ENCODE results near the gene MUC5AC.
"Not testable (repeated sequence)": the region's sequence is repeated elsewhere in the genome, so short reads cannot be mapped to it uniquely, and the experiment has no call there.

The MUC5AC gene

DNA sequence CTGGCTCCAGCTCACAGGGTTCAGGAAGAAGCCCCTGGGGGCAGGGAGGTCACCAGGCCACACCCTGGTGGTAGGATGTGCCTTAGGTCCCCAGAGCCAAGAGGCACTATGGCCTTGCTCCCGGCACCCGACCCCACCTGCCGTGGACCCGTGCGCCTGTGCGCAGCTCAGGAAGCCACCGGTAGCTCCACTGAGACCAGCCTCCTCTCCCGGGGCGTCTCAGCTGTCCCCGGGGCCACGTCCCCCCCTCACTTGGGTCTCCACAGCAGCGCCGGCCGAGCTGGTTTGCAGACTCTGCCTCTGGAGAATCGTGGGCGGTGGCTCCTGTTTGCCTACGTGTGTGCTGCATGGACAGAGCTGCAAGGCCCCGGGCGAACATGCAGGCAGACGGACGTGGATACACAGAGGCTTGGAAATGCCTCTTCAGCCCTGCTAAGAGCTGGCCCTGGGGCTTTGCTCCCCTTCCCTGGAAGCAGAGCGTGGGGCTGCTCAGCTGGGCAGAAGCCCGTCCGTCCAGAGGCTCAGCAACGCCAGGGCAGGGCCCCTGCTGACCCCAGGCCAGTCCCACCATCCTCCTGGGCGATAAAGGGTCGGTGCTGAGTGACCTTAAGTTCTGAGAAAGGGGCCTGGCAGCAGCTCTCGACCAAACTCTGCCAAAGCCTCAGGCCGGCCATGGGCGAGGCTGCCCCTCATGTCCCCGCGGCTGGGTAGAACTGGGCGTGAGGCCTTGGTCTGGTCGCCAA lies 49.8 kb downstream of the MUC5AC start:
- Mint-ChIP-seq H3K27me3 (peaks cover 18% of the 10 kb centered on the region), H3K36me3 (ENCODE audit: low read depth) (peaks cover 4% of the 10 kb centered on the region), H3K4me3 (no peak overlapping the region), H3K9me3 (peaks cover 19% of the 10 kb centered on the region), H3K4me1 (ENCODE audit: low read depth) (no peaks in the 10 kb centered on the region), H3K27ac (no peak overlapping the region)

DNA sequence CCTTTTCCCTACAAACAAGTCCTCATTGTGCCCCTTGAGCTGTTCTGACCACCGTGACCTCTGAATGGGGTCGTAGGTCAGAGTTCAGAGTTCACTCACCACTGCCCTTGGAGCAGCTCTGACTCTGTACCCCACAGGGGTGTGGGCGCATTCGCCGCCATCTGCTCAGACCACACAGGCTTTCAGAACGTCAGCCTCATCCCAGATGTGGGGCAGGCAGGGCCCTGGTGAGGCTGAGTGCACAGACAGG lies 50.3 kb downstream of the MUC5AC start:
- Mint-ChIP-seq H3K27me3 (peaks cover 18% of the 10 kb centered on the region), H3K4me1 (ENCODE audit: low read depth) (no peaks in the 10 kb centered on the region), H3K4me3 (no peak overlapping the region), H3K27ac (no peak overlapping the region), H3K36me3 (ENCODE audit: low read depth) (peaks cover 4% of the 10 kb centered on the region), H3K9me3 (peaks cover 21% of the 10 kb centered on the region)

DNA sequence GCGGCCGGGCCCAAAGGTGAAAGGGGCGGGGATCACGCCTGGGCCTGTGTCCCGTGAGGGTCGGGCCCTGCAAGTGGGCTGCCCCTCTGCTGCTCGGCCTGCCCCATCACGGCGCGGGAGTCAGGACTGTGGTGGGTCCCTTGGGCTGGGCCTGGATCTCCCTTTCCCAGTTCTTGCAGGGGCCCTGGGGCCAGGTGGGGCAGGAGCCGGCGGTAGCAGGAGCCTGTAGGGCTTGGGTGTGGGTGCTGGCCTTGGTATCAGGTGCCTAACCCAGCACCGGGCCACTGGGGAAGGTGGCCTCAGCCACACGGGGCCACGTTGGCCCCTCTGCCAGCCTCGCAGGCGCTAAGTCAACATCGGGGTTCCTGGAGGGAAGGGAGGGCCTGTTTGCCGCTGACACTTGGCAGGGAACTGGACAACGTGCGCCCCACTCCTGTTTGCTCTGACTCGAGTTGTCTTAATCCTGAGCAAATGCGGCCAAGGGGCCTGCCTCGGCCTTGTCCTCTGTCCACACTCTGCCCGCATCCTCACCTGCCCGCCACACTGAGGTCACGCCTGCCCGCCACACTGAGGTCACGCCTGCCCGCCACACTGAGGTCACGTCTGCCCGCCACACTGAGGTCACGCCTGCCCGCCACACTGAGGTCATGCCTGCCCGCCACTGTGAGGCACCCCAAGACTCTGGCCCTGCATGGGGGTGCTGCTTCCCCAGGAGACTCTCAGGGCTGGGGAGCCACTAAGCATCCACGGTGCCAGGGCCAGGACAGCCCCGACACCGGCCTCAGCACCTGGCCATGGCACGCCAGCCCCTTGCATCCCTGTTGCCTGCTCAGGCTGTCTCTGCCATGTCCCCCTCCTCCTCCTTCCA lies 50.9 kb downstream of the MUC5AC start:
- Mint-ChIP-seq H3K9me3 (peaks cover 26% of the 10 kb centered on the region), H3K36me3 (ENCODE audit: low read depth) (peaks cover 4% of the 10 kb centered on the region), H3K4me3 (no peak overlapping the region), H3K27me3 (peaks cover 18% of the 10 kb centered on the region), H3K27ac (no peak overlapping the region), H3K4me1 (ENCODE audit: low read depth) (no peaks in the 10 kb centered on the region)

DNA sequence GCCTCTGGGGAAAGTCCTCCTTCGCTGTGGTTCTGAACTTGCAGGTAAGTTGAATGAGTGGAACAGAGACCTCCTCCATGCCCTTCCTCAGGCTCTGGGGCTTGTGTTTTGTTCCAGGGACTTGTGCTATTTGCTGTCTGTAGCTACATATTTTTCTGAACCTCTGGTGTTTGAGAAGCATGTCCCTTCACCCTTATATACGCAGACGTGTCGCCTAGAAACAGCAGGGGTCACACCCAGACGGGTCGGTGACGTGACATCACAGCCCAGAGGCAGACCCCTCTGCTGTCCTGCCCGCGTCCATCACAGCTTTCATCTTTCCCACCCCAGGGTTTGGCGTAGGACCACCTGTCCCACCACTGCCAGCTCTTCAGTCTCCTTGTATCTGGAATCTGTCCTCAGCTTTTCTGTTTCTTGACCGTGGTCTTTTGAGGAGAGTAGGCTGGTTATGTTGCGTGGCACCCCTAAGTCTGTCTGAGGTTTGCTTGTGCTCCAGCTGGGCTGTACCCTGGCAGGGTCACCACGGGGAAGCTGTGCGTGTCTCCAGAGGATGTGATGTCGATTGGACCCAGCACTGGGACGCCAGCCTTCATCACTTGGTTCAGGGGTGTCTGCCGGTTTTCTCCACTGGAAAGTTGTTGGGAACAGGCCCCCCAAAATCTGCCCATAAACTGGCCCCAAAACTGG lies 51.8 kb downstream of the MUC5AC start:
- Mint-ChIP-seq H3K27ac (no peak overlapping the region), H3K27me3 (peaks cover 18% of the 10 kb centered on the region), H3K36me3 (ENCODE audit: low read depth) (peaks cover 4% of the 10 kb centered on the region), H3K4me1 (ENCODE audit: low read depth) (no peaks in the 10 kb centered on the region), H3K4me3 (no peak overlapping the region), H3K9me3 (peaks cover 30% of the 10 kb centered on the region)

DNA sequence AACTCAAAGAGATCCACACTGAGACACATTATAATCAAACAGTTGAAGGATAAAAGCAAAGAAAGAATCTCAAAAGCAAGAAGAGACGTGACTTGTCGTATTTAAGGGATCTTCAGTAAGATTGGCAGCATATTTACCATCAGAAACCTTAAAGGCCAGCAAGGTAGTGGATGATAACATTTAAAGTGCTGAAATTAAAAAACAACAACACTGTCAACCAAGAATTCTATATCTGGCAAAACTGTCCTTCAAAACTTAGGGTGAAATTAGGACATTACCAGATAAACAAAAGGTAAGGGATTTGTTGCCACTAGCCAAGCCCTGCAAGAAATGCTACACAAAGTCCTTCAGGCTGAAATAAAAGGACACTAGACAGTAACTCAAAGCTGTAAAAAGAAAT lies 54.1 kb downstream of the MUC5AC start:
- H3K4me1 Mint-ChIP-seq (ENCODE audit: low read depth) = no peaks in the 10 kb centered on the region
- H3K27me3 Mint-ChIP-seq = peaks cover 18% of the 10 kb centered on the region
- H3K36me3 Mint-ChIP-seq (ENCODE audit: low read depth) = peaks cover 4% of the 10 kb centered on the region
- no peak overlapping the region for H3K27ac Mint-ChIP-seq
- H3K9me3 Mint-ChIP-seq = peaks cover 31% of the 10 kb centered on the region
- H3K4me3 Mint-ChIP-seq = no peak overlapping the region

DNA sequence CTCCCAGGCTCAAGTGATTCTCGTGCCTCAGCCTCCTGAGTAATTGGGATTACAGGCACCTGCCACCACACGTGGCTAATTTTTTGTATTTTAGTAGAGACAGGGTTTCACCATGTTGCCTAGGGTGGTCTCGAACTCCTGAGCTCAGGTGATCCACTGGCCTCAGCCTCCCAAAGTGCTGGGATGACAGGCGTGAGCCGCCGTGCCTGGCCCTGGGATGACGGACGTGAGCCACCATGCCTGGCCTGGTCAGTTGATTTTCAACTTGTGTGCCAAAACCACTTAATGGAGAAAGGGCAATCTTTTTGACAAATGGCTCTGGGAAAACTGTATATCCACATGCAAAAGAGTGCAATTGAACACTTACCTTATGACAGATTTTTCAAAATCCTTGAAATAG lies 58.1 kb downstream of the MUC5AC start:
- not testable (repeated sequence) for H3K4me3 Mint-ChIP-seq; H3K27ac Mint-ChIP-seq; H3K27me3 Mint-ChIP-seq; H3K36me3 Mint-ChIP-seq (ENCODE audit: low read depth); H3K4me1 Mint-ChIP-seq (ENCODE audit: low read depth)
- peaks cover 24% of the 10 kb centered on the region for H3K9me3 Mint-ChIP-seq

DNA sequence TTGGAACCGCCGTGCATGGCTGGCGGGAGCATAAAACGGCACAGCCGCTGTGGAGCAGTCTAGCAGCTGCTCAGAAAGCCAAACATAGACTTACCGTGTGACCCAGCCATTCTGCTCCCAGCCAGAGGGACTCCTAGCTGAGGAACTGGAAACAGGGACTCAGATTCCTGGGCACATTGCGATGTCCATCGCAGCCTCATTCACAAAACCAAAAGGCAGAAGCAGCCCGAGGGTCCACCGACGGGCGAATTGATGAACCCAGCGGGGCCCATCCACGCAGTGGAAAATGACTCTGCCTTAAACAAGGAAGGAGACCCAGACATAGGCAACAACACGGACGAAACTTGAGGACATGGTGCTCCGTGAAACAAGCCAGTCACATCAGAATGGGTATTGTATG lies 59.4 kb downstream of the MUC5AC start:
- Mint-ChIP-seq H3K36me3 (ENCODE audit: low read depth) (no peaks in the 10 kb centered on the region), H3K27ac (no peak overlapping the region), H3K4me3 (no peak overlapping the region), H3K27me3 (peaks cover 9% of the 10 kb centered on the region), H3K4me1 (ENCODE audit: low read depth) (no peaks in the 10 kb centered on the region), H3K9me3 (peaks cover 16% of the 10 kb centered on the region)

DNA sequence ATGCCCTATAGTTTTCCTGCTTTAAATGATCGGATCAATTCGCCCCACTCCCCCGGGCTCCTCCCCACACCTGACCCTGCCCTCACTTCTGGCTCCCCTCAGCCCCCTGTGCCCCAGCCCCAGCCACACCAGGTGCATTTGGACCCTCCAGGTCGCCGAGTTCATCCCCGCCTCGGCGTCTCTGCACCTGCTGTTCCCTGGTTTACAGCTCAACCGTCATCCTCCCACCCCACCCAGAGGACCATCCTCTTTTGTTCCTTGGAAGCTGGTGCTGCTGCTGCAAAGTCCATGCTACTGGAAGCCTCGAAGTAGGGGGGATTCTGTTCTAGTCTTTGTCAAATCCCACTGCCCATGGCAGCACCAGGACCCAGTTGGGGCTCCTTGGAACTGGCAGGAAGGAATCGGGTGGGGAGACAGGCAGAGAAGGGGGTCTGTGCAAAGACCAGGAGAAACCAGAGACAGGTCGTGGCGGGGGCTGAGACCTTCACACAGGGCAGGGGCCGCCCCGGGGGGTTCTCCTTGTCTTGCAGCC lies 60.6 kb downstream of the MUC5AC start:
- H3K4me3 Mint-ChIP-seq = no peak overlapping the region
- H3K27ac Mint-ChIP-seq = no peak overlapping the region
- H3K27me3 Mint-ChIP-seq = peaks cover 5% of the 10 kb centered on the region
- no peaks in the 10 kb centered on the region for H3K36me3 Mint-ChIP-seq (ENCODE audit: low read depth)
- peaks cover 8% of the 10 kb centered on the region for H3K9me3 Mint-ChIP-seq
- H3K4me1 Mint-ChIP-seq (ENCODE audit: low read depth) = no peaks in the 10 kb centered on the region

DNA sequence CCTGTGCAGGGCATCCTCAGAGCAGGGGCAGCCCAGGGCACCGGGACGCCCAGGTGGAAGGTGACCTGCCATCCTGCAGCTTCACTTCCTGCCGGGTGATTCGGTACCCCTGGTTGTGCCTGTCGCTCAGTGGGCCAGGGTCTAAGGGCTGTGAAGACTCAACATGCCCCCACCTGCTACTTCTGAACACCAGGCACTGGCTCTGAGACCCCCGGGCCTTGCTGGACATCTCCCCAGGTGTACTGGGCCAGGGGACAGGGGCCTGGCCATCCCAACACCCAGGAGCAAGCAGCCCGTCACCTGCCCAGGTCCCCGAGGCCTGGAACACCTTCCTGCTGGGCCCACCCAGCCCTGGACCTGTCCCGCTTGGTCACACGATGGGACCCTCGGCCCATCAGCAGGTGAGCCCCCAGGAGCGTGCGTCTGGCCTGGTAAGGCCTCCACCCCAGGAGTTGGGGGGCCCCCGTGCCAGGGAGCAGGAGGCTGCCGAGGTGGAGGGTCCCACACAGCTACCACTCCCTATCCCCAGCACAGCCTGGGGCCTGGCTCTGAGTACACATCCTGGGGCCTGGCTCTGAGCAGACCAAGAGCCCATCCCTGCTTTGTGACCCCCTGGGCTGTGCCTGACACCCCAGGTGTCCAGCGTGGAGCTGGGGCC lies 61.2 kb downstream of the MUC5AC start:
- Mint-ChIP-seq H3K9me3 (peaks cover 5% of the 10 kb centered on the region), H3K27ac (no peak overlapping the region), H3K4me3 (no peak overlapping the region), H3K4me1 (ENCODE audit: low read depth) (no peaks in the 10 kb centered on the region), H3K27me3 (peaks cover 5% of the 10 kb centered on the region), H3K36me3 (ENCODE audit: low read depth) (no peaks in the 10 kb centered on the region)

DNA sequence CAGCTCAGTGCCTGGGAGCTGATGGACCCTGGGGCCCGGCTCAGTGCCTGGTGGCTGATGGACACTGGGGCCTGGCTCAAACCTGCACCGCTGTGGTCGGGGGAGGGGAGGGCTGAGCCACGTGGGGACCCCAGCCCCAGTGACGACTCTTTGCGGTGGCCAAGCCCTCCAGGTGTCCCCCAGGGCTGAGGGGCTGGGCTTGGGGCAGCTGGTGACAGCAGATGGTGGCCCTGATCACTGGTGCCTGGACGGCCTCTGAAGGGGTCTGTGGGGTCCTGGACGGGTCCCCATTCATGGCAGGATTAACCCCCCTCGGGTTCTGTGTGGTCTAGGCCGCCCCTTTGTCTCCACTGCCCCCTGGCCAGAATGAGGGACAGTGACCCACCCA lies 61.7 kb downstream of the MUC5AC start:
- Mint-ChIP-seq H3K9me3 (peaks cover 2% of the 10 kb centered on the region), H3K4me1 (ENCODE audit: low read depth) (no peaks in the 10 kb centered on the region), H3K27me3 (peaks cover 5% of the 10 kb centered on the region), H3K27ac (no peak overlapping the region), H3K4me3 (no peak overlapping the region), H3K36me3 (ENCODE audit: low read depth) (no peaks in the 10 kb centered on the region)

DNA sequence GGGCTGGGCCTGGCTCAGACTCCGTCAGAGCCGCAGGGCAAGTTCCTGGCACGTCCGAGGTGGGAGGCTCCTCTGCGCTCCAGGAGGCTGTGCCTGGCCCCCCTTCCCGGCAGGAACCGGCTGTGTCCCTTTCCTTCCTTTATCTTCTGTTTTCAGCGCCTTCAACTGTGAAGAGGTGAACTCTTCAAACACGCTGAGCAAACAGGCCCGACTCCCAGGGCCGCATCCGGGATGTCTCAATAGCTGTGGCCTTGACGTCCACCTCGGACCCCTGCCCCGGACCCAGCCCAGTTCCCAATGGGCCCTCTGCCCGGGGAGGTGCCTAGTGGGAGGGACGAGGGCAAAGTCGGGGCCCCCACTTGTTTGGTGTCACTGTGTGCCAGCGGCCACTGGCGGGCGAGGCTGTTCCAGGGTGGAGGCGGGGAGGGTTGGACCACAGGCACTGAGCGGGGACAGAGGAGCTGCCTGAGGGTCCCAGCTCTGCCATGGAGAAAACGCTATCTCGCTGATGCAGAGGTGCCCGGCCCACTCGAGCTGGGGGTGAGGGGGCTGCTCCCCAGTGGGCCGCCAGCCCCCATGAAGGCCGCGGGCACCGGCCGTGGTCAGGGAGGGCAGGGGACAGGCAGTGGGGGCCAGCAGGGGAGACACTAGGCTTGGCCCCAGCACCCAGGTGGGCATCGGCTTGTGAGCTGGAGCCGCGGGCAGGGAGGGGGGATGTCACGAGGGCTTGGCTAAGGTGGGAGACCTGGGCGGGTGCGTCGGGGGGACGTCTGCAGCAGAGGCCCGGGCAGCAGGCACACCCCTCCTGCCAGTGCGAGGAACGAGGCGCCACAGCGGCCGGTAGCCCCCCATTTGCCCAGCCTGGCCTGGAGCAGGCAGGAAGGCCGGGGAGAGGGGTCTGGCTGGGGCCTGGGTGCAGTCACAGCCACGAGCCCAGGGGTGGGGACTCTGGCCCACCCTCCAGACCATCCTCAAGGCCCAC lies 62.4 kb downstream of the MUC5AC start:
- peaks cover 5% of the 10 kb centered on the region for H3K27me3 Mint-ChIP-seq
- no peak overlapping the region for H3K4me3 Mint-ChIP-seq
- no peak overlapping the region for H3K27ac Mint-ChIP-seq
- H3K4me1 Mint-ChIP-seq (ENCODE audit: low read depth) = no peaks in the 10 kb centered on the region
- no peaks in the 10 kb centered on the region for H3K9me3 Mint-ChIP-seq
- H3K36me3 Mint-ChIP-seq (ENCODE audit: low read depth) = no peaks in the 10 kb centered on the region

DNA sequence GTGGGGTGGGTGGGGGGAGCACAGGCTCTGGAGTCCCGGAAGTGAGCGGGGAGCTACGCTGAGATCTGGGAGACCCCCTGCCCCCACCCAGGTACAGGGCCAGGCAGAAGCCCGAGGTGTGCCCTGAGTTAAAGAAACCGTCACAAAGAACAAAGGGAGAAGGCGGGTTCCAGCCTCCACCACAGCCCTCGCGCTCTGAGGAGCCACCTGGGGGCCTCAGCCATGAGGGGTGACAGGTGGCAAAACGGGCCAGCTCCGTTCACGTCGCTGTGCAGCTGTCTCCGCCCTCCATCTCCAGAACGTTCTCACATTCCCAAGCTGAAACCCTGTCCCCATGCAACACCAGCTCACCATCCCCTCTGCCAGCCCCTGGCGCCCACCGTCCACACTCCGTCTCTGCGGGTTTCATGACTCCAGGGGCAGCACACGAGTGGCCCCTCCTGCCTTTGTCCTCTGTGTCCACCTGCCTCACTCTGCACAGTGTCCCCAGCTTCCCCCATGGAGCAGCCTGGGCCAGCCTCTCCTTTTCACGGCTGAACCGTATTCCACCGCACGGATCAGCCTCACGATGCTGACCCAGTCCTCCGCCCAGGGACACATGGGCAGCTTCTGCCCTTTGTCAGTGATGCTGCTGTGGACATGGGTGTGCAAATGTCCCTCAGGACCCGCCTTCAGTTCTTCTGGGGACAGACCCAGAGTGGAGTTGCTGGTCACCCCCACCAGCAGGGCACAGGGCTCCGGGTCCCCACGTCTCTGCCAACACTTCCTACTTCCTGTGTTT lies 63.4 kb downstream of the MUC5AC start:
- no peak overlapping the region for H3K27ac Mint-ChIP-seq
- no peaks in the 10 kb centered on the region for H3K36me3 Mint-ChIP-seq (ENCODE audit: low read depth)
- no peaks in the 10 kb centered on the region for H3K4me1 Mint-ChIP-seq (ENCODE audit: low read depth)
- H3K4me3 Mint-ChIP-seq = no peak overlapping the region
- H3K9me3 Mint-ChIP-seq = no peaks in the 10 kb centered on the region
- peaks cover 5% of the 10 kb centered on the region for H3K27me3 Mint-ChIP-seq

DNA sequence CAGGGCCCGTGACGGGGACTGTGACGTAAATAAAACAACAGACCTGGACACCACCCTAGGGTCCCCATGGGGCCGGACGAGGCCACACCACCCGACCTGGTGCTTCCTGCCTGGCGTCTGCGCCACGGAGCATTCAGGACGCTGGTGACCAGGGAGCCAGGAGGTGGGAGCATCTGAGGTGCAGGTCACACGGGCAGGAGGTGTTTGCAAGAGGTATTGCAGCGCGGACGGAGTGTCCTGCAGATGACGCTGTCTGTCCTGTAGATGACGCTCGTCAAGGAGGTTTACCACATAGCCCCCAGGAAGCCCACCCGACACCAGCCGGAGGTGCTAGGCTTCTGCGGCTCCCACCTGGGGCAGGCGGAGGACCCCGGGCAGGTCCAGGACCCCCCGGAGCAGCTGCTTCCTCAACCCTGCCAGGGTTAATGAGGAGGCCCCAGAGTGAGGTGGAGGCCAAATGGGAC lies 64.1 kb downstream of the MUC5AC start:
- no peak overlapping the region for H3K27ac Mint-ChIP-seq
- no peak overlapping the region for H3K4me3 Mint-ChIP-seq
- peaks cover 5% of the 10 kb centered on the region for H3K27me3 Mint-ChIP-seq
- H3K4me1 Mint-ChIP-seq (ENCODE audit: low read depth) = no peaks in the 10 kb centered on the region
- H3K36me3 Mint-ChIP-seq (ENCODE audit: low read depth) = no peaks in the 10 kb centered on the region
- H3K9me3 Mint-ChIP-seq = no peaks in the 10 kb centered on the region
